Transverse colon (tissue), 4 donors: ENCODE data around the gene FFAR2. TPM values are rescaled to one million over a fixed set of nuclear protein-coding genes. Genes with fewer than 3 reads are reported as not detected.

Source experiments
- DNase-seq: peaks from one replicate; pipeline ENCODE4 v3.0.0-alpha.2; 2019
- H3K27ac ChIP-seq, 4 donors: fragments of 200-600 bp; sonication (generic); 2 replicates each; pipeline ENCODE4 v1.5.1; 2016 to 2018; ENCODE audit warnings: inconsistent platforms in 4 of 4
- H3K27me3 ChIP-seq: fragments of 200-600 bp; sonication (generic); 2 replicates; pipeline ENCODE4 v1.5.1; 2017; ENCODE audit warnings: inconsistent platforms
- H3K36me3 ChIP-seq, 4 donors: fragments of 200-600 bp; sonication (generic); 2 replicates each; pipeline ENCODE4 v1.5.1; 2017 to 2019; ENCODE audit warnings: inconsistent platforms in 4 of 4
- H3K4me1 ChIP-seq, 4 donors: fragments of 200-600 bp; sonication (generic); 2 replicates each; pipeline ENCODE4 v1.5.1; 2017 to 2020; ENCODE audit warnings: inconsistent platforms in 4 of 4
- H3K4me3 ChIP-seq, 4 donors: fragments of 200-600 bp; sonication (generic); 1 replicate in 1 of 4; 2 replicates in 3 of 4; pipeline versions ENCODE4 v1.5.1 to v1.6.1; 2017 to 2019; ENCODE audit warnings: inconsistent platforms in 4 of 4
- H3K9me3 ChIP-seq, 2 donors: fragments of 200-600 bp; sonication (generic); 2 replicates each; pipeline ENCODE4 v1.5.1; 2017 to 2019; ENCODE audit warnings: inconsistent platforms in 2 of 2
- CTCF ChIP-seq, 5 experiments: fragments of 200-600 bp in 3 of 5; fragments of 450-650 bp in 2 of 5; sonication (generic) in 3 of 5; IDR thresholded peaks; 1 replicate in 2 of 5; 2 replicates in 3 of 5; pipeline ENCODE4 v1.5.1; 2016 to 2017; ENCODE audit warnings: antibody characterized with exemption in 5 of 5, inconsistent platforms in 3 of 5, mild to moderate bottlenecking in 2 of 5, moderate library complexity in 1 of 5
- EP300 ChIP-seq: sonication (generic); formaldehyde crosslinking; IDR thresholded peaks from one replicate; pipeline ENCODE4 v1.6.1; 2017; ENCODE audit warnings: antibody characterized with exemption, low read depth
- POLR2A ChIP-seq: fragments of 450-650 bp; IDR thresholded peaks from one replicate; pipeline ENCODE4 v1.6.1; 2016; ENCODE audit warnings: antibody characterized with exemption, mild to moderate bottlenecking, moderate library complexity
- POLR2AphosphoS5 ChIP-seq, 3 donors: sonication (generic); formaldehyde crosslinking; IDR thresholded peaks; one replicate each; pipeline ENCODE4 v1.6.1; 2016; ENCODE audit warnings: antibody characterized with exemption in 3 of 3
- WGBS, 2 donors: methylation state at CpG; one replicate each; pipeline ENCODE4 v1.1.5; 2018; ENCODE audit warnings: low coverage in 1 of 2; 5-methylcytosine and 5-hydroxymethylcytosine counted together
- in situ Hi-C, 4 donors: fragments of 200-750 bp; cut with MboI; loops; one replicate each; pipeline versions ENCODE4 v1.15.0 to v1.15.1; 2017; ENCODE audit warnings: low sequenced_read_pairs in 3 of 4, low pct_ligation_motif_present in 1 of 4, low pct_unique_long_range_greater_than_20kb in 1 of 4
- intact Hi-C: fragments of 100-400 bp; cut with DNase I; formaldehyde crosslinking; loops from one replicate; pipeline ENCODE4 v1.15.1; 2023; ENCODE audit warnings: low total_unique reads
- total RNA-seq, 4 donors: library from RNA; depleted of rRNA; stranded (reverse); fragments of >200 nt; gene quantifications; one replicate each; pipeline ENCODE4 v1.1.0, GENCODE V29; 2016

The FFAR2 gene
- total RNA-seq, 4 donors from 2014 or later = 0.32 to 2.2 TPM; not detected in 2

GRCh38 chr19:35442091-35442490 lies 6.0 kb upstream of the FFAR2 start:
- no peaks in the 10 kb centered on the region for H3K36me3 ChIP-seq
- peak overlapping the region in 3 of 4 donors; percentile 12 to 43 (median 27) for H3K27ac ChIP-seq
- 69 to 77% methylated on average over 5 to 7 of the region's 7 CpGs for WGBS, 2 donors
- TF ChIP-seq POLR2A (no peak), CTCF (IDR thresholded peaks at IDR 0.05) (no peak), POLR2AphosphoS5 (IDR thresholded peaks at IDR 0.05) (no peak), EP300 (no peak)
- peaks cover under 1 to 10% (median 3%) of the 10 kb centered on the region in 4 donors for H3K4me1 ChIP-seq
- no peaks in the 10 kb centered on the region for H3K9me3 ChIP-seq
- DNase-seq = no peak
- H3K27me3 ChIP-seq = no peaks in the 10 kb centered on the region
- intact Hi-C loops (no loop called here), in situ Hi-C loops (no loop called here)
- no peak overlapping the region for H3K4me3 ChIP-seq

GRCh38 chr19:35444735-35445134 lies 3.3 kb upstream of the FFAR2 start:
- H3K36me3 ChIP-seq = no peaks in the 10 kb centered on the region
- no peak overlapping the region for H3K27ac ChIP-seq
- H3K4me3 ChIP-seq = no peak overlapping the region
- TF ChIP-seq EP300 (no peak), CTCF (IDR thresholded peaks at IDR 0.05) (no peak), POLR2AphosphoS5 (IDR thresholded peaks at IDR 0.05) (no peak), POLR2A (no peak)
- intact Hi-C loops = no loop called here
- H3K4me1 ChIP-seq = peaks cover 0 to 22% (median 2%) of the 10 kb centered on the region in 4 donors
- WGBS, 2 donors = 60 to 67% methylated on average over 1 of the region's 1 CpG
- no peaks in the 10 kb centered on the region for H3K9me3 ChIP-seq
- in situ Hi-C loops = no loop called here
- no peaks in the 10 kb centered on the region for H3K27me3 ChIP-seq
- DNase-seq = no peak

- TF ChIP-seq EP300 = no peak
- TF ChIP-seq CTCF (IDR thresholded peaks at IDR 0.05) = no peak
- no peak for TF ChIP-seq POLR2AphosphoS5 (IDR thresholded peaks at IDR 0.05)
- no peak for TF ChIP-seq POLR2A
- intact Hi-C loops (no loop called here), in situ Hi-C loops (no loop called here)
- peaks cover 0 to 22% (median 2%) of the 10 kb centered on the region in 4 donors for H3K4me1 ChIP-seq
- H3K4me3 ChIP-seq = no peak overlapping the region
- WGBS, 2 donors = 74 to 81% methylated on average over 19 to 21 of the region's 21 CpGs
- no peak for DNase-seq
- no peaks in the 10 kb centered on the region for H3K9me3 ChIP-seq
- H3K27me3 ChIP-seq = no peaks in the 10 kb centered on the region
- H3K27ac ChIP-seq = no peak overlapping the region
- no peaks in the 10 kb centered on the region for H3K36me3 ChIP-seq
Measured at GRCh38 chr19:35445826-35446593, 2.0 kb upstream of the FFAR2 start.

- whole genome bisulfite sequencing, 2 donors = 60% methylated on average over 27 of the region's 27 CpGs; no CpG with 5 or more reads in 1 of the 2 donors
- Histone ChIP-seq H3K36me3 (no peaks in the 10 kb centered on the region), H3K9me3 (no peaks in the 10 kb centered on the region), H3K27ac (peak overlapping the region; percentile 9 to 52 (median 30)), H3K27me3 (no peaks in the 10 kb centered on the region), H3K4me1 (peaks cover 0 to 22% (median 2%) of the 10 kb centered on the region in 4 donors), H3K4me3 (no peak overlapping the region)
- in situ Hi-C loops = loop anchor here in 1 of 4 donors (25.0 kb wide), 1 partner anchor 87 kb away; the partner anchor contains the start of genes FFAR3 and GPR42
- no peak for DNase-seq
- intact Hi-C loops = no loop called here
- TF ChIP-seq EP300 (no peak), CTCF (IDR thresholded peaks at IDR 0.05) (no peak), POLR2AphosphoS5 (IDR thresholded peaks at IDR 0.05) (no peak), POLR2A (no peak)
Measured at GRCh38 chr19:35449359-35450043, 1.4 kb downstream of the FFAR2 start.
